ENCODE results near the gene RFFL. TPM values are rescaled to one million over a fixed set of nuclear protein-coding genes. Genes with fewer than 3 reads are reported as not detected.
A peak's percentile ranks its signal among the peaks of the same experiment; 100 is the strongest.
"Not testable (repeated sequence)": the region's sequence is repeated elsewhere in the genome, so short reads cannot be mapped to it uniquely, and the experiment has no call there.

Gene RFFL, protein sequence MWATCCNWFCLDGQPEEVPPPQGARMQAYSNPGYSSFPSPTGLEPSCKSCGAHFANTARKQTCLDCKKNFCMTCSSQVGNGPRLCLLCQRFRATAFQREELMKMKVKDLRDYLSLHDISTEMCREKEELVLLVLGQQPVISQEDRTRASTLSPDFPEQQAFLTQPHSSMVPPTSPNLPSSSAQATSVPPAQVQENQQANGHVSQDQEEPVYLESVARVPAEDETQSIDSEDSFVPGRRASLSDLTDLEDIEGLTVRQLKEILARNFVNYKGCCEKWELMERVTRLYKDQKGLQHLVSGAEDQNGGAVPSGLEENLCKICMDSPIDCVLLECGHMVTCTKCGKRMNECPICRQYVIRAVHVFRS
- polyA plus RNA-seq (ENCODE audit: insufficient read length in 12 of 12) = 10 to 100 TPM in 4 of 12 donors, 1 to 10 TPM in 7, not detected in 1; 7.5 to 22.6 (median 9.8) TPM
- long read RNA-seq, donor 1, full-length matches to known transcripts = 3 of 8 reads
- long read RNA-seq, donor 1, partial matches to known transcripts = 5 of 8 reads
- long read RNA-seq, donor 1, other reads (novel, unspliced or antisense) = 0 of 8 reads
- long read RNA-seq, donor 2, full-length matches to known transcripts = 4 of 4 reads
- long read RNA-seq, donor 2, partial matches to known transcripts = 0 of 4 reads
- long read RNA-seq, donor 2, other reads (novel, unspliced or antisense) = 0 of 4 reads
- long read RNA-seq, donor 3 = 0 reads
- long read RNA-seq, donor 4 = 0 reads
- long read RNA-seq, donor 5, full-length matches to known transcripts = 1 of 1 reads
- long read RNA-seq, donor 5, partial matches to known transcripts = 0 of 1 reads
- long read RNA-seq, donor 5, other reads (novel, unspliced or antisense) = 0 of 1 reads
- long read RNA-seq, donor 6 = 0 reads
- long read RNA-seq, donor 7 = 0 reads
- long read RNA-seq, donor 8, full-length matches to known transcripts = 1 of 1 reads
- long read RNA-seq, donor 8, partial matches to known transcripts = 0 of 1 reads
- long read RNA-seq, donor 8, other reads (novel, unspliced or antisense) = 0 of 1 reads
- long read RNA-seq, donor 9 = 0 reads
- long read RNA-seq, donor 10 = 0 reads
- long read RNA-seq, donor 11, full-length matches to known transcripts = 1 of 8 reads
- long read RNA-seq, donor 11, partial matches to known transcripts = 7 of 8 reads
- long read RNA-seq, donor 11, other reads (novel, unspliced or antisense) = 0 of 8 reads

DNA sequence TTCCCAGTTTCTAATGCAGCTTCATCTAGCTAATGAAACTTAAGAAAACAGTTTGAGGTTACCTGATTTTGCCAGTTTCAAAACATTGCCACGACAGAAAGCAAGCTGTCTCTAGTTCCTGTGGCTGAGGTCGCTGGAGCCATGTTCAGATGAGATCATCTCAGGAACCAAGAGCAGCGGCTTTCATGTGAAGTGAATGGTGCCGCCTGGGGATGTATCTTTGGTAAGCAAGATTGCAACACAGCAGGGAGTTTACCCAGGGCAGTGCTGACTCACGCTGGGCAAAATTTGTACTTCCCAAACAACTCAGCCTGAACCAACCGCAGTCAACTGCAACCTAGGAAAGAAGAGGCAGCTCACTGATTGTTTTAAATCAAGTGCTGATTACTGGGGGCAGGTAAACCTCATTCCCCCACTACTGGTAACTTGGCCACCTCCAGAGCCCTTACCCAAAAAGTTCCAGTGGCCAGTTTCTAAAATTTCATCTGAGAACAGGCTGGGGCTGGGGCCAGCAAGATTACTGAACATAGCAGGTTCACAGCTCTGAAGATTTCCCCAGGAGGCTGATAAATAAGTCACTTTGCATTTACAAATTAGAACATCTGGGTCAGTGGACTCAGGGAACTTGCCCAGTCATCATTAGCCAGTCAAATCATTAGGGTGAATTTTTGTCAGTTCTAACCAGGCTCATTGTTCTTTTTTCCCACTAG lies at the start of gene RFFL:
Gene RFFL (minus strand): TSS at position 194 of the 710 bp plus-strand sequence. CDS start 37,154 bp downstream, outside the sequence.
- DNase-seq = peak; percentile 56

DNA sequence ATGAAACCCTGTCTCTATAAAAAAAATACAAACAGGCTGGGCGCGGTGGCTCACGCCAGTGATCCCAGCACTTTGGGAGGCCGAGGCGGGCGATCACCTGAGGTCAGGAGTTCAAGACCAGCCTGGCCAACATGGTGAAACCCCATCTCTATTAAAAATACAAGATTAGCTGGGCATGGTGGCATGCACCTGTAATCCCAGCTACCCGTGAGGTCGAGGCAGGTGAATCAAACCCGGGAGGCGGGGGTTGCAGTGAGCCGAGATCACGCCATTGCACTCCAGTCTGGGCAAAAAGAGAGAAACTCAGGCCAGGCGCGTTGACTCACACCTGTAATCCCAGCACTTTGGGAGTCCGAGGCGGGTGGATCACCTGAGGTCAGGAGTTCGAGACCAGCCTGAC lies 47.3 kb upstream of the RFFL start:
- not testable (repeated sequence) for DNase-seq

DNA sequence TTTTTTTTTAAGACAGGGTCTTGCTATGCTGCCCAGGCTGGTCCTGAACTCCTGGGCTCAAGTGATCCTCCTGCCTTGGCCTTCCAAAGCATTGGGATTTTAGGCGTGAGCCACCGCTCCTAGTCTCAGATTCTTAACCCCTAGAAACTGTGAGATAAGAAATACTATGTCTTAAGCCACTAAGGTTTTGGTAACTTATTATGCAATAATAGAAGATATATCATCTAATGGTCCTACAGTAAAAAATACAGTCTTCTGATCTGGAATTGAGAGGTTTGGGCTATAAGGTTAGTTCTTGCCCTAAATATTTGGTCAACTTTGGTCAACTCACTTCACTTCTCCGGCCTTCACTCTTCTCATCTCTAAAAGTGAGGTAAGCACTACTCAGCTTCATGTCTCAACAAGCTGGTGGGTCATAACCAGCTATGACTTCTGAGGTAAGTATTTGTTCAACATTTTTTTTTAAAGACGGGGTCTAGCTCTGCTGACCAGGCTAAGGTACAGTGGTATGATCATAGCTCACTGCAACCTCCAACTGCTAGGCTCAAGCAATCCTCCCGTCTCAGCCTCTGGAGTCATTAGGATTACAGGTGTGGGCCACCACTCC lies 41.4 kb upstream of the RFFL start:
- no peak for DNase-seq

DNA sequence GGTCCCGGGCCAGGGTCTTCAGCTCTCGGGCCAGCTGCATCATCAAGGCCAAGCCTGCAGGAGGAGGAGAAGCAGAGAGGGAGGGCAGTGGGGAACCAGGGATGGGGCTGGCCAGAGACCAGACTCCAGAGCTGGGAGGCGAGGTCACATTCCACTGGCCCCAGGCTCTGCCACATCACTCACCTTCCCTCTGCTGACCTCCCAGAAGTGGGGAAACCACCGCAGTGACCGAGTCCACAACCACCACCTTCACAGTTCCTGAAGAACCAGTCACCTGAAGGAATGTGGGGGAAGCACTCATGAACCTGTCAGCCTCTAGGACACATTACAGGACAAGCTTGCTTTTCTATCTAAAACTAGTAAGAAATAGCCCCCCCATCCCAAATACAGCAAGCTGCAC lies 39.8 kb upstream of the RFFL start:
- no peak for DNase-seq

DNA sequence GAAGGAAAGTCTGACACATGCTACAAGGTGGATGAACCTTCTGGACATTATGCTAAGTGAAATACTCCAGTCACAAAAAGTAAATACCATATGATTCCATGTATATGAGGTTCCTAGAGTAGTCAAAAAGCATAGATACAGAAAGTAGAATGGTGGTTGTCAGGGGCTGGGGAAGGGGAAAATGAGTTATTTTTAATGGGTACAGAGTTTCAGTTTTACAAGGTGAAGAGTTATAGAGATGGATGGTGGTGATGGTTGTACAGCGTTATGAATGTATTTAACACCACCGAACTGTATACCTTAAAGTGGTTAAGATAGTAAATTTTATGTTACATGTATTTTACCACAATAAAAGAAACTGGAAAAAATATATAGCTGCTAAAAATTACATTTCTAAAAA lies 38.2 kb upstream of the RFFL start:
- no peak for DNase-seq

DNA sequence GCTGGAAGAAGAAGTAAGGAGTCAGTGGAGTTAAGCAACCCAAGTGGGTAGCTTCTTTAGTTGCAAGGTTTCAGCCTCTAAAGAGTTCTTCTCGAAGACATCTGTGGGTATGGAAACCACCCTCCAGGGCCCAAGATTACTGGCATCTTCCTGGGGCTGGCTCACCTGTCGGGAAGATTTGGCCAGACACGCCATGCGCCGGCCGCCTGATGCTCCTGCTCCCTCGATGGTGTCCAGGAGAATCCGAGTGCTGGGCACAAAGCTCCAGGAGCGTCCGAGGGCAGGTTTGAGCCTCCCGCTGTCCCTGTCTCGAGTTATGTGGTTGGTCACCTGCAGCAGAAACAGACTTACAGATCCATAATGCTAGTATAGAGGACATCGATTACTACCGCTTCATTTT lies 37.5 kb upstream of the RFFL start:
- no peak for DNase-seq

DNA sequence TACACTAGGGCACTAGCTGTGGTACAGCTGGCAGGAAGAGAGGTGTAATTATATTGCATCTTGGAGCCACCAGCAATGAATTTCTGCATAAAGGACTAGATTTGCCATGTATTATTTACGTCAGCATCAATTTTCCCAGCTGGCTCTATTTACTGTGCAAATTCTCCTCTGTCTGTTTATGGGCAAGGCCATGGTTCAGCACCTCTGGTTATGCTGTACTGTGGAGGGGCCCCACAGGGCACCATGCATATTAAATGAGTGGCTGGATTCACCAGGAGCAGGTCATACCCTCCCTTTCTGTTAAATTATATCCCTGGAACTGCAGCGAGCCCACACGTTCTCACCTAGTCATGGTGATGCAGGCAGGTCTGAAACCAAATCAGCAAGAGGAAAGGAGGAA lies 36.4 kb upstream of the RFFL start:
- DNase-seq = no peak

DNA sequence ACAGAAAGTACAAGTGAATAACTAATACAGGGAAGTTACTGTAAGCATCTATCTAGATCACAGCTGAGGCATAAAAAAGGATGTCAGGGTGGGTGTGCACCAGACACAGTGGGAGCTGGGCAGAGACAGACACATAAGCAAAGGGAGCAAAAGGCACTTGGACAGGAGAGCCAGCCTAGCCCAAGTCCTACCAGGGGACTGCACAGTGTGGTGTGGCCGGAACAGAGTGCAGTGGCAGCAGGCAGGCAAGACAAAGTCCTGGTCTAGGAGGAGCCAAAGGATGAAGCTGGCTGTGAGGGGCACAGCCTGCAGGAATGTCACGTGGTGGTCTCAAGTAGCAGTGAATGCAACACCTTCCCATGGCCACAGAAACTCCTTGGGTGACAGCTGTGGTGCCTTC lies 34.3 kb upstream of the RFFL start:
- DNase-seq = no peak

DNA sequence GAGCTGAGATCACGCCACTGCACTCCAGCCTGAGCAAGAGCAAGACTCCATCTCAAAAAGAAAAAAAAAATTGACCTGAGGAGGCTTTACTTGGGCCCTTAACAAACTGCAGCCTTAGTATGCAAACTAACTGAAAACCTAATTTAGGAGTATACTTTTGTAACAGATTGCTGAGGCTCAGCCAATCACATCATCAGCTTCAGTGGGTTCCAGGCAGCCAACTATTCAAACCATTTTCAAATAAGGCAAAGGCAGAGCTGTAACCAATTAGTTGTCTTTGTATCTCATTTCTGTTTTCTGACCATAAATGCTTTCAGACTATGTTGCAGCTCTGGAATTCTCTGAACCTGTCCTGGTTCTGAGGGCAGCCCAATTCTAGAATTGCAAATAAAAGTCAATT lies 32.2 kb upstream of the RFFL start:
- DNase-seq = no peak

DNA sequence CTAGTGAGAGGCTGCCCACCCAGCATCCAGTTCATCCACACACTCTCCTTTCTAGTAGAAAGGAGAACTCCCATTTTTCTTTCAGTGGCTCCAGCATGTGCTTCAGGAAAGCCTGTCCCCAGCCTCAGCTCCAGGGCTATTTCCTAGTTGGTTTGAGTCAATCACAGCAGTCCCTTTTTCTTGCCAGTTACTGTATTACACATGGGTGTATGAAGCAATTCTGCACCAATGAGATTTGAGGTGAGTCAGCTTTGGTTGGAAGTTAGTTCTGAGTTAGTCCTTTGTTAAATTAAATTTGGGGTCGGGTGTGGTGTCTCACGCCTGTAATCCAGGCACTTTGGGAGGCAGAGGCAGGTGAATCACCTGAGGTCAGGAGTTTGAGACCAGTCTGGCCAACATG lies 31.4 kb upstream of the RFFL start:
- DNase-seq = no peak

DNA sequence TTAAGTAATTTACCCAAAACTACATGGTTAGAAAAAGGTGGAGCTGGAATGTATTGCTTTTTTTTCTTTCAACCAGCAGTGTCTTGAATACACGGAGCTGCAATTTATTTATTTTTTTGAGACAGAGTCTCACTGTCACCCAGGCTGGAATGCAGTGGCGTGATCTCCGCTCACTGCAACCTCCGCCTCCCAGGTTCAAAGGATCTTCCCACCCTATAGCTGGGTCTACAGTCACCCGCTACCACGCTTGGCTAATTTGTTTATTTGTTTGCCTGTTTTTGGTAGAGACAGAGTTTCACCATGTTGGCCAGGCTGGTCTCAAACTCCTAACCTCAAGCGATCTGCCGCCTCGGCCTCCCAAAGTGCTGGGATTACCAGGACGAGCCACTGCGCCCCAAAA lies 27.2 kb upstream of the RFFL start:
- DNase-seq = not testable (repeated sequence)

DNA sequence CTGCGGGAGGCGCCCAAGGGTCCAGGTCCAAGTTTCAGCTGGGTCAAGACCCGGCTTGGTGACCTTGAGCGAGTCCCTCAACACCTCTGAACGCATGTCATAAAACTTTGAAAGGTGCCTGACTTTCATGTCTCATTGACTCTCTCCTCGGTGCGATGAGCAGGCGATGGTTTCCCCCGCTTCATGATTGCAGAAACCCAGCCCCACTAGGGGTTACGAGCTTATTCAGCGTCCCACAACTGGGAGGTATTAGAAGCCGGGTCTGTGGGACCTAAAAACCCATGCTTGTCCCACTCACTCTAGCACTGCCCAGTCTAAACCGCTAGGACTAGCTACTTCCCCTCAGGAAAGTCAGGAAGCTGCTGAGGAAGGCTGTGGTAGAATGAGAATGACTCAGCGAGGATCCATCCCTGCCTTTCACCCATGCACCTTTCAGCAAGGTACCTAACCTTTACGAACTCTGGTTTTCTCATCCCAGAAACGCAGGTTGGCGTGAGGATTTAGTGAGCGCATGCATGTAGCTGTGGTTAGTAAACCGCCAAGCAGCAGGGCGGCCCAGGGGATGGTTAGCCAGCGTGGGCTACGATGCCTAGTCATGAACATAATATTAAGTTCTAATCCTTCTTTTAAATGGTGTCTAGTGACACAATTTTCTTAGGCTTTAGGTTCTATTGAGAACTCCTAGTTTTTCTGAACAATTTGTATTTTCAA lies 26.2 kb upstream of the RFFL start:
- DNase-seq = no peak

DNA sequence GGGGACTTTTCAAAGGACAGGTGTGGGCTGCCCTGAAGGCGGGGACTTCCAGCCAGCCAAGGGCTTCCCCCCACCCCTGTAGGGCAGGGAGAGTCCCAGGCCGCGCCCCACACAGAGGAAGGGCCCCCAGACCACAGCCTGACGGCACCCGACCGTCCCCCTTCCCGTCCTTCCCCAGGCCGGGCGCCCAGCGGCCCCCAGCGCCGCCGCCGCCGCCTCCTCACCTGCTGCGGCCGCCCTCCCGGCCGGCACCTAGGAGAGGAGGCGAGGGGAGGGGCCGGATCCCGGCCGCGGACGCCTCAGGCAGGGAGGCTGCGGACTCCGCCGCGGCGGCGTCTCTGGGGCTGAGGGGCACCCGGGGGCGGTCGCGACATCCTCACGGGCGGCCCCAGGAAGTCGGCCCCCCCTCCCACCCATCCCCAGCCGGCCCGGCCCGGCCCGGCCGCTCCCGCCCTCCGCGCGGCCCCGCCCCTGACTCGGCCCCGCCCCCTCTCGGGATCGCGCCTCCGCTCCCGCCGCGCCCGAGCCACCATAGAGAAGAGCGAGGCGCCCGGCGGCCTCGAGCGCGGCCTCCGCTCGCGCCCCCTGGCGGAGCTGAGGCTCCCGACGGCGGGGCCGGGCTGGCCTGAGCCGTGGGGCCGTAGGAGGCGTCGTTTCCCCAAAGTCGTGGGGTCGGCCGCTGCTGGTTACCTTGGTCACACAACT lies 25.5 kb upstream of the RFFL start:
- peak; percentile 78 for DNase-seq

DNA sequence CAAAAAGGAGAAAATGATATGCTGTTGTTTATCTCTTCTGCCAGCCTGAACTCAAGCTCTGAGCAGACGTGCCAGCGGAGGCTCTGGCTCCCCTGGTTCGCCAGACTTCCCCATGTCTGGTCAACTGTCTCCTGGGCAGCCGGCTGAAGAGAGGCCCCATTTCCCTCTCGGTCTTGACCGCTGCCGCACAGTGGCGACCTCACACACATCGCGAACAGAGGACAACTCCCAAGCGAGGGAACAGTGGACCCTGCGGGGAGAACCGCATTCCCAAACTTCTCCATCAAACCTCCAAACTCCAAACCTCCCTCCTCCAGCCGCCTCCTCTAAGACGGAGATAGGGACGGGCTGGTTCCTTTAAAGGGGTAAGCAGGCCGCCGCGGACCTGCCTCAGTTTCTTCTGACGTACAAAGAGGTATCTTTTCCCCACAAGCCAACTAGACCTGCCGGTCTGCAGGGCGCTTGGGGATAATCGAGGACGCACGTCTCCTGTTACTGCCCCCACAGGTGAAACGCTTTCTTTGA lies 24.9 kb upstream of the RFFL start:
- peak; percentile 40 for DNase-seq

DNA sequence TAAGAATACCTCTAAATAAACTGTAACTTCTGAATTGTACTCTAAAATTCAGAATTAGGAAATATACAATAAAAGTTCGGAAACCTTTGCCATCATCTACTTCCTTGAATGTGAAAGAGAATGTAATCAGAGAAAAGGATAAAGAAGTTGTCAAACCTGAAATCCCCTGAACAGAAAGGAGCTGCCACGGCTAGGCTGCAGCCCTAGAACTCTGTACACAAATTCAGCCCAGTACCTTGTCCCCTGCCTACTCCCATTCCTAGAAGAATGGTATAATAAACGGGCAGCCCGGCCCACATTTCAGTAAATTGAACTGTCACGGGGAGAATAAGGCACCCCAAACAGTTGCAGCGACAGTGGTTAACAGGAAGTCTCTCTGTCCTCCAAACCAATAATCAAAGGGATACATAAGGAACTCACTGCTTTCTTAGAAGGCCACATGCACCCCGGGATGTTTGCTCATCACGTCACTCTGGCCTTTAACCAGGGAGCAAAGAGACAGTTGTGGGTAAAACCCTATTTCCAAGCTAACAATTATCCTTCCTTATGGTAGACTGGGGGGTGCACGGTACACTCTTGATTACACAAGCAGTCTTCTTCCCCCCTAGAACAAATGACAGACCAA lies 24.3 kb upstream of the RFFL start:
- peak; percentile 18 for DNase-seq

DNA sequence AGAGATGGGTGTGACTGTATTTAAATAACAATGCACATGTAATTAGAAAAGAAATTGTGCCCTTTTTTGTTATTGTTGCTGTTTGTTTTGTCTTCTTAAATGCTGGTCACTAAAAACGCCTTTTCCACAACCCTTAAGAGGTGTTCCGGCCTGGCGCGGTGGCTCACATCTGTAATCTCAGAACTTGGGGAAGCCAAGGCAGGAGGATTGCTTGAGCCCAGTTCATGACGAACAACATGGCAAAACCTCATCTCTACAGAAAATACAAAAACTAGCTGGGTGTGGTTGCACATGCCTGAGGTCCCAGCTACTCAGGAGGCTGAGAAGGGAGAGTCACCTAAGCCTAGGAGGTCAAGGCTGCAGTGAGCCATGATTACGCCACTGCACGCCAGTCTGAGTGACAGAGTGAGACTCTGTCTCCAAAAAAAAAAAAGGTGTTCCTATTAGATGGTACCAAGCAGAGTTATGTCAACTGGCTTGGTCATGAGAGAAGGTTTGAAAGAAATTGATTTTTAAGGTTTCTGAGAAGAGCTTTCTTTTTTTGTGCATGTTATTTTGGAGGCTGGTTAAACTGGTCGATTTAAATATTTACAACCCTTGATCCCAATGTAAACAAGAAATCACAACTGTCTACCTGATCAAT lies 23.5 kb upstream of the RFFL start:
- no peak for DNase-seq

DNA sequence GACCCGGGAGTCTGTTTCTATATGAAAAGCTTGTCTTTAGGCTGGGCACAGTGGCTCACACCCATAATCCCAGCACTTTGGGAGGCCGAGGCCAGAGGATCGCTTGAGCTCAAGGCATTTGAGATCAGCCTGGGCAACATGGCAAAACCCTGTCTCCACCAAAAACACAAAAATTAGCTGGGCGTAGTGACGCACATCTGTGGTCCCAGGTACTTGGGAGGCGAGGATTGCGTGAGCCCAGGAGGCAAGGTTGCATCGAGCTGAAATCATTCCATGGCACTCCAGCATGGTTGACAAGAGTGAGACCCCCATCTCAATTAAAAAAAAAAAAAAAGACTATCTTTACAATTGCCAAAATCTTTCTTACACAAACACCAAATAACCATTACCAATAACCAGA lies 22.7 kb upstream of the RFFL start:
- DNase-seq = no peak

DNA sequence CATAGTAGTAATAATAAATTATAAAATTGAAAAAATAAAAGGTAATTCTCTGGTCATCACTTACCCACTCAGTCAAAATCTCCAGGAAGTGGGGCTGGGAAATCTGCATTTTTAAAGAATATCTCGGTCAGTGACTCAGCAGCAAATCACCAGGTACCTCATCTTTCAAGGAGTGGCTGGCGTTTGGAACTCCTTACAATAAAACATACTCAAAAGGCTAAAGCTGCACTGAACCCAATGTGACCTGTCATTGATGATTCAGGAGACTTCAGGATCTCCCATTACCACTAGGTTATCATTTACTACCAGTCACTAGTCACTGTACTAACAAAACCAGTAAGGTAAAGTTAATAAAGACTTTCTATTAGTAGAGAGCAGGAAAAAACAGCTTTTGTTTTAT lies 21.5 kb upstream of the RFFL start:
- DNase-seq = no peak

DNA sequence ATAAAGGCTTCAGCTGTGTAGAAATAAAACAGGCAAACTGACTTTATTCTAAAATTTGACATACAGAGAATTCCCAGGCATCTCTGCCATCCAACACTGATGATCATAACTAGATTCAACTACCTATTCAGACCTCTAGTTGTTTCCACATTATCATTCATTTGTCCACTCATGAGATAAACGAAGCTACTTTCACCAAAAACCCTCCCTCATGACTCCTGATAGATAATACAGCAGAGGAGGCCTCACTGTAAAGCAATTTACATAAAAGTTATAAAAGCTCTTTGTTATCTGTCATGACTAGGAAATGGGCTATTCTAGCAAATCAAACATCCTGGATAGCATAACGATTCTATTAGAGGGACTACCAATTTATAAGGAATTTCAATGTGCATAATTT lies 19.6 kb upstream of the RFFL start:
- DNase-seq = no peak
